BLaER1 (cell line): ENCODE measurements around the gene RANBP17.

Source experiments
- H3K27ac ChIP-seq: shearing (Covaris generic); formaldehyde crosslinking; 2 replicates; pipeline ENCODE4 v1.8.1; 2022
- H3K27me3 ChIP-seq: shearing (Covaris generic); formaldehyde crosslinking; 2 replicates; pipeline ENCODE4 v1.8.1; 2022
- H3K36me3 ChIP-seq: shearing (Covaris generic); formaldehyde crosslinking; 2 replicates; pipeline ENCODE4 v1.8.1; 2022
- H3K4me1 ChIP-seq: shearing (Covaris generic); formaldehyde crosslinking; 2 replicates; pipeline ENCODE4 v1.8.1; 2022
- H3K4me2 ChIP-seq: shearing (Covaris generic); formaldehyde crosslinking; 2 replicates; pipeline ENCODE4 v1.8.1; 2022
- H3K4me3 ChIP-seq: shearing (Covaris generic); formaldehyde crosslinking; 2 replicates; pipeline ENCODE4 v1.8.1; 2022
- H3K9ac ChIP-seq: shearing (Covaris generic); formaldehyde crosslinking; 2 replicates; pipeline ENCODE4 v1.8.1; 2022
- H3K9me3 ChIP-seq: shearing (Covaris generic); formaldehyde crosslinking; 2 replicates; pipeline ENCODE4 v1.8.1; 2022
- H4K20me1 ChIP-seq: shearing (Covaris generic); formaldehyde crosslinking; 2 replicates; pipeline ENCODE4 v1.8.1; 2022
- Cebpa-rat ChIP-seq: shearing (Covaris generic); IDR thresholded peaks from 2 replicates; pipeline ENCODE4 v1.8.1; 2022

RANBP17 gene

GRCh38 chr5:171323806-171324632 is 462.2 kb downstream of the RANBP17 start:
- H3K9ac ChIP-seq: no peak overlapping the region
- H3K27ac ChIP-seq: no peak overlapping the region
- no peaks in the 10 kb centered on the region for H4K20me1 ChIP-seq
- H3K4me3 ChIP-seq: no peak overlapping the region
- H3K9me3 ChIP-seq: no peaks in the 10 kb centered on the region
- H3K4me2 ChIP-seq: no peak overlapping the region
- no peaks in the 10 kb centered on the region for H3K27me3 ChIP-seq
- H3K4me1 ChIP-seq: no peaks in the 10 kb centered on the region
- no peaks in the 10 kb centered on the region for H3K36me3 ChIP-seq
- TF ChIP-seq Cebpa-rat: no peak

GRCh38 chr5:171330021-171330420 is 468.2 kb downstream of the RANBP17 start:
- H3K27me3 ChIP-seq: no peaks in the 10 kb centered on the region
- H3K9me3 ChIP-seq: no peaks in the 10 kb centered on the region
- H3K4me2 ChIP-seq: no peak overlapping the region
- no peak overlapping the region for H3K9ac ChIP-seq
- H4K20me1 ChIP-seq: no peaks in the 10 kb centered on the region
- H3K36me3 ChIP-seq: no peaks in the 10 kb centered on the region
- TF ChIP-seq Cebpa-rat: no peak
- no peak overlapping the region for H3K27ac ChIP-seq
- no peaks in the 10 kb centered on the region for H3K4me1 ChIP-seq
- no peak overlapping the region for H3K4me3 ChIP-seq

DNA sequence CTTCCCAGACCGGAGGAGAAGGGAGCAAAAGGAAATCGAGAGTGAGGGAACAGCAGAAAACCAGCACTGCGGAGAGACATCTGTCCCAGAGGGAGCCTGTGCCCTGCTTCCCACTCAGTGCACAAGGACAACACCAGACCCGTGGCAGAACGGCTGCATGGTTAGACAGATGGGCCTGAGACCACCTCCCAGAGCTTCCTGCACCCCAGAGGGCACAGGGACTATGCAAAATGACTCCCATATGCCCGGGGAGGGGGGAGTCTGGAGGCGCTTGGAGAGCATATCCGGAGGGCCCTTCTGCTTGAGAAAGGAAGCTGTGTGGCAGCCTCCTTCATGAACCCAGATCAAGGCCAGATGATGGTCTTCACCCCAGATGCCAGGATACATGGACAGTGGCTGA is 473.8 kb downstream of the RANBP17 start:
- Histone ChIP-seq H3K27me3 (peaks cover 16% of the 10 kb centered on the region), H3K4me2 (no peak overlapping the region), H3K9me3 (no peaks in the 10 kb centered on the region), H3K4me1 (no peaks in the 10 kb centered on the region), H3K27ac (no peak overlapping the region), H4K20me1 (no peaks in the 10 kb centered on the region), H3K9ac (no peak overlapping the region), H3K4me3 (no peak overlapping the region), H3K36me3 (no peaks in the 10 kb centered on the region)
- TF ChIP-seq Cebpa-rat: no peak

GRCh38 chr5:171336521-171337209 is 474.8 kb downstream of the RANBP17 start:
- H3K4me2 ChIP-seq: no peak overlapping the region

DNA sequence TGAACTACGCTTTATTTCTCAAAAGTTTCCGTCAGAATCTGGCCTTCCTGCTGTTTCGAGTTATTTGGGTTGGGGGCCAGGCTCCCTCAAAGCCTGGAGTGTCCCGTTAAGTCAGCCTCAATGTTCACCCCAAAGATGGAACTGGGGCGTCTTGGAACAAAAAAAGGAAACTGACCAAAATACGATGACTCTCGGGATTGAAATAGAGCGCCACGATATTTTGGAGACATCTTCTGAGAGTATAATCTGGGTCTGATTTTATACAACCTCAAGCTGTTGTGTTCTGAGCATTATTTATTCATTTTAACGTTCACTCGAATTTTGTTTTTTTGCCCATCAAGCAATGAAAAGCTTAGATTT is 475.4 kb downstream of the RANBP17 start:
- no peak overlapping the region for H3K4me2 ChIP-seq
- no peak for TF ChIP-seq Cebpa-rat
- no peak overlapping the region for H3K27ac ChIP-seq
- H4K20me1 ChIP-seq: no peaks in the 10 kb centered on the region
- H3K36me3 ChIP-seq: no peaks in the 10 kb centered on the region
- H3K9ac ChIP-seq: no peak overlapping the region
- H3K4me1 ChIP-seq: no peaks in the 10 kb centered on the region
- H3K27me3 ChIP-seq: peaks cover 16% of the 10 kb centered on the region
- H3K4me3 ChIP-seq: no peak overlapping the region
- H3K9me3 ChIP-seq: no peaks in the 10 kb centered on the region

More at GRCh38 chr5:171336521-171337209, 474.8 kb downstream of the RANBP17 start:
- Histone ChIP-seq H3K4me1 (no peaks in the 10 kb centered on the region), H3K27ac (no peak overlapping the region), H3K36me3 (no peaks in the 10 kb centered on the region), H3K4me3 (no peak overlapping the region), H3K9me3 (no peaks in the 10 kb centered on the region), H3K27me3 (peaks cover 16% of the 10 kb centered on the region), H3K9ac (no peak overlapping the region), H4K20me1 (no peaks in the 10 kb centered on the region)
- no peak for TF ChIP-seq Cebpa-rat

- no peaks in the 10 kb centered on the region for H3K9me3 ChIP-seq
- H3K9ac ChIP-seq: no peak overlapping the region
- H4K20me1 ChIP-seq: no peaks in the 10 kb centered on the region
- peaks cover 16% of the 10 kb centered on the region for H3K27me3 ChIP-seq
- no peaks in the 10 kb centered on the region for H3K36me3 ChIP-seq
- no peak for TF ChIP-seq Cebpa-rat
- H3K4me2 ChIP-seq: no peak overlapping the region
- no peak overlapping the region for H3K27ac ChIP-seq
- no peaks in the 10 kb centered on the region for H3K4me1 ChIP-seq
- no peak overlapping the region for H3K4me3 ChIP-seq
Observed at GRCh38 chr5:171340042-171340441, 478.2 kb downstream of the RANBP17 start.

GRCh38 chr5:171340491-171340890 is 478.7 kb downstream of the RANBP17 start:
- no peak overlapping the region for H3K4me3 ChIP-seq
- H3K27me3 ChIP-seq: peaks cover 16% of the 10 kb centered on the region
- H3K4me1 ChIP-seq: no peaks in the 10 kb centered on the region
- no peak overlapping the region for H3K4me2 ChIP-seq
- no peaks in the 10 kb centered on the region for H3K36me3 ChIP-seq
- TF ChIP-seq Cebpa-rat: no peak
- no peak overlapping the region for H3K27ac ChIP-seq
- no peaks in the 10 kb centered on the region for H4K20me1 ChIP-seq
- H3K9ac ChIP-seq: no peak overlapping the region
- no peaks in the 10 kb centered on the region for H3K9me3 ChIP-seq

DNA sequence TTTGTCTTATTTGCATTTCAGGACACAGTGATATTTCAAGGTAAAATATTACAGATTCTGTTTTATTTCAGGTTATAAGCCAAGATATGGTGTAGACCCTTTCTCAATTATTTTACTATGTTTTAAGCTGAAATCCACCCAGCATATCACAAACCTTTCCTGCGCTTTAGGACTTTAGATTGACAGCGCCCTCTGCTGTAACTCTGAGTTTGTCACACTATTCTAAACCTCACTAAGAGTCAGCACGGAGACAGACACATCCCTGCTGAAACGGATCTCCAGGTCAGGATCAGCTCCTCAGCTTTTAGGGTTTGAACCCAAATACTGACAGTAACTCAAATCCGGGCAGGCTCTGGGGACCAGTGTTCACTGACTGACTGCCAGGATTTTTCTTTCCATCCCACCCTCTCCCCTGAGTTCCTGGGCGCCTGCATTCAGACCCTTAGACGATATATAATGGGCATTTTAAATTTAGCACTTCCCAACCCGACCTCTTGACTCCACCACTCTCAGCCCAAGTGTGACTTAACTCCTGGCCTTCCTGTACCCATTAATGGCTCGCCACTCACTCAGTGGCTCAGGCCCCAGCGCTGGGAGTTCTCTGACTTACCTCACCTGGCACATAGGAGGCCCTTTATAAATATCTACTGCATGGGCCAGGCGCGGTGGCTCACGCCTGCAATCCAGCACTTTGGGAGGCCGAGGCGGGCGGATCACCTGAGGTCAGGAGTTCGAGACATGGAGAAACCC is 480.7 kb downstream of the RANBP17 start:
- Histone ChIP-seq H3K9ac (no peak overlapping the region), H3K27ac (no peak overlapping the region), H3K4me2 (no peak overlapping the region), H3K27me3 (peaks cover under 1% of the 10 kb centered on the region; the same call in 1 of the 2 replicates), H3K36me3 (no peaks in the 10 kb centered on the region), H3K4me3 (no peak overlapping the region), H3K9me3 (no peaks in the 10 kb centered on the region), H4K20me1 (no peaks in the 10 kb centered on the region), H3K4me1 (no peaks in the 10 kb centered on the region)
- no peak for TF ChIP-seq Cebpa-rat

- Histone ChIP-seq H3K36me3 (no peaks in the 10 kb centered on the region), H3K4me1 (no peaks in the 10 kb centered on the region), H3K4me2 (no peak overlapping the region), H3K9me3 (no peaks in the 10 kb centered on the region), H3K27me3 (no peaks in the 10 kb centered on the region), H4K20me1 (no peaks in the 10 kb centered on the region), H3K4me3 (no peak overlapping the region), H3K27ac (no peak overlapping the region), H3K9ac (no peak overlapping the region)
- no peak for TF ChIP-seq Cebpa-rat
Observed at GRCh38 chr5:171344936-171345608, 483.3 kb downstream of the RANBP17 start.
